Breast epithelium (tissue), 3 donors: ENCODE results near the gene TM2D1.

ENCODE experiments used
- CTCF ChIP-seq, 3 donors: fragments of 450-650 bp; IDR thresholded peaks; one replicate each; pipeline ENCODE4 v1.5.1; 2016 to 2017; ENCODE audit warnings: antibody characterized with exemption in 3 of 3, mild to moderate bottlenecking in 3 of 3, moderate library complexity in 3 of 3
- POLR2A ChIP-seq: fragments of 450-650 bp; IDR thresholded peaks from one replicate; pipeline ENCODE4 v1.6.1; 2016; ENCODE audit warnings: antibody characterized with exemption, mild to moderate bottlenecking, moderate library complexity
- POLR2AphosphoS5 ChIP-seq, 3 donors: sonication (generic); formaldehyde crosslinking; IDR thresholded peaks; one replicate each; pipeline ENCODE4 v1.6.1; 2017; ENCODE audit warnings: antibody characterized with exemption in 3 of 3

- TF ChIP-seq CTCF (IDR thresholded peaks at IDR 0.05), result no peak
- no peak for TF ChIP-seq POLR2AphosphoS5 (IDR thresholded peaks at IDR 0.05)
- TF ChIP-seq POLR2A, result no peak
Measured at GRCh38 chr1:61636376-61636775, 88.6 kb downstream of the TM2D1 start.
